ENCODE data around the gene IL10RB.
"Not testable (repeated sequence)": the region's sequence is repeated elsewhere in the genome, so short reads cannot be mapped to it uniquely, and the experiment has no call there.

The IL10RB gene

GRCh38 chr21:33249331-33250002, 16.7 kb upstream of the IL10RB start:
- H3K27me3 Mint-ChIP-seq = no peaks in the 10 kb centered on the region
- no peaks in the 10 kb centered on the region for H3K9me3 Mint-ChIP-seq
- peaks cover 49% of the 10 kb centered on the region for H3K4me1 Mint-ChIP-seq (ENCODE audit: low read depth)
- no peak overlapping the region for H3K4me3 Mint-ChIP-seq
- peaks cover 97% of the 10 kb centered on the region for H3K36me3 Mint-ChIP-seq (ENCODE audit: low read depth)
- peak overlapping the region; percentile 39 for H3K27ac Mint-ChIP-seq

DNA sequence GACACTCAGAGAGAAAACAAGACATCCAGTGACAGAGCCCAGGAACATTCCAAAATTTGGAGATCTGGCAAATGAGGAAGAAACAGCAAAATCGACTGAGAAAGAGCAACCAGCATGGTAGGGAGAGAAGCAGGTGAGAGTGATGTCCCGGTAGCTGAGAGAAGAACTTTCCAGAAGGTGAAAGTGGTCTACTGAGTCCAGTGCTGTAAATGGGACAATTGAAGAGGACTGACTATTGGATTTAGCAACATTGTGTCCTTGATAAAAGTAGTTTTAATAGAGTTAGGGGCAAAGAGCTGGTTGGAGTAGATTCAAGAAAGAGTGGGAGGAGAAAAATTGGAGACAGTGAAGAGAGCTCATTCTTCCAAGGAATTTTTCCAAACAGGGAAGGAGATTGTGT, 15.0 kb upstream of the IL10RB start:
- Mint-ChIP-seq H3K36me3 (ENCODE audit: low read depth) (peaks cover 98% of the 10 kb centered on the region), H3K27me3 (no peaks in the 10 kb centered on the region), H3K4me3 (no peak overlapping the region), H3K9me3 (no peaks in the 10 kb centered on the region), H3K4me1 (ENCODE audit: low read depth) (peaks cover 49% of the 10 kb centered on the region), H3K27ac (peak overlapping the region; percentile 34)

DNA sequence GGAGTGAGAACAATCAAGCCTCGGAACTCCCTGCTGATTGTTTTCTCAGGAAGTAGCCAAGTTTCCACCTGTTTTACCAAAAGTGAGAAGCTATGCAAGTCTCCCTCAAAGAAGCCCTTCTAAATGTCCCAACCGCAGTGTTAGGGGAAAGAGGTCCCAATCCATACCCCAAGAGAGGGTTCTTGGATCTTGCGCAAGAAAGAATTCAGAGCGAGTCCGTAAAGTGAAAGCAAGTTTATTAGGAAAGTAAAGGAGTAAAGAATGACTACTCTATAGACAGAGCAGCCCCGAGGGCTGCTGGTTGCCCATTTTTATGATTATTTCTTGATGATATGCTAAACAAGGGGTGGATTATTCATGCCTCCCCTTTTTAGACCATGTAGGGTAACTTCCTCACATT, 12.8 kb upstream of the IL10RB start:
- not testable (repeated sequence) for H3K4me3 Mint-ChIP-seq, H3K9me3 Mint-ChIP-seq, H3K27me3 Mint-ChIP-seq
- H3K4me1 Mint-ChIP-seq (ENCODE audit: low read depth) = peaks cover 48% of the 10 kb centered on the region
- peaks cover 98% of the 10 kb centered on the region for H3K36me3 Mint-ChIP-seq (ENCODE audit: low read depth)
- peak overlapping the region; percentile 17 for H3K27ac Mint-ChIP-seq

DNA sequence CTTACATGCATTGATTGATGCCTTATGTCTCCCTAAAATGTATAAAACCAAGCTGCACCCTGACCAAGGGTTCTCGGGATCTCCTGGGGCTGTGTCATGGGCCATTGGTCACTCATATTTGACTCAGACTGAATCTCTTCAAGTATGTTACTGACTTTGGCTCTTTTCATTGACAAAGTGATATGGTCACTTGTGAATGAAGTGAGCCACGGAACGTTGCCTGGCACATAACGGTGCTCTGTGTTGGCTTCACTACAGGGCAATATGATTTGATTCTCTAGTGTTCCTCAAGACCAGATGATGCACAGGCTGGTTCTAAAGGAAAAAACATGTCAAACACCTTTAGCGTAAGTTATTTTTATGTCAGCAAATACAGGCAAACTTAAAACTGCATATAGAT, 11.4 kb upstream of the IL10RB start:
- H3K36me3 Mint-ChIP-seq (ENCODE audit: low read depth) = peaks cover 96% of the 10 kb centered on the region
- no peaks in the 10 kb centered on the region for H3K27me3 Mint-ChIP-seq
- peaks cover 7% of the 10 kb centered on the region for H3K9me3 Mint-ChIP-seq
- peaks cover 54% of the 10 kb centered on the region for H3K4me1 Mint-ChIP-seq (ENCODE audit: low read depth)
- peak overlapping the region; percentile 83 for H3K27ac Mint-ChIP-seq
- no peak overlapping the region for H3K4me3 Mint-ChIP-seq

DNA sequence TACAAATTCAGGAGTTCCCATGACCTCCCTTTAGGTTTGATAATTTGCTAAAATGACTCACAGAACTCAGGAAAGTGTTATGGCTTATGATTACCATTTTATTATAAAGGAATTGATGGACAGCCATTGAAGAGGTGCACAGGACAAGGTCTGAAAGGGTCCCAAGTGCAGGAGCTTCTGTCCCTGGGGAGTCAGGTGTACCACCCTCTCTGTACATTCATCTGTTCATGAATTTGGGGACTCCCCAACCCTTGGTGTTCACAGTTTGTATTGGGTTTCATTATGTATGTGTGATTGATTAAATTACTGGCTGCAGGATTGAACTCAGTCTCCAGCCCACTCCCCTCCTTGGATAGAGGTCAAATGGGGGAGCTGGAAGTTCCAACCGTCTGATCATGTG, 10.8 kb upstream of the IL10RB start:
- Mint-ChIP-seq H3K36me3 (ENCODE audit: low read depth) (peaks cover 92% of the 10 kb centered on the region), H3K27me3 (no peaks in the 10 kb centered on the region), H3K9me3 (peaks cover 7% of the 10 kb centered on the region), H3K4me3 (no peak overlapping the region), H3K4me1 (ENCODE audit: low read depth) (peaks cover 59% of the 10 kb centered on the region), H3K27ac (peak overlapping the region; percentile 83)

DNA sequence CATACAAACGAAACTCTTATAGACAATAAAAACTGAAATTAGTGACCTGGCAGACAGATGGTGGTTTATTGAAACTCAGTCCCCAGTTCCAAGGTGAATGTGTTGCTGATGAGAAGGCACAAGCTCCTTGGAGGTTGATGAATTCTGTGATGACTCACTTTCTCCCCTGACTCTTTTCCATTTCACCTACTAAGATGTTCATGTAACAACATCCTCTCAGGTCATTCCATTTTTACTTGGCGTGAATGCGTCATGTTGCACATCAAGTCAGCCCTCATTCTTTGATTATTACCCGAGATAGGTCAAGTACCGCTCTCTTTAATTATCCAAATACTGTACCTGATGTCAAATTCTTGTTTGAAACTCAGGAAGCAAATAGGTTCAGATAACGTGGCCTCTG, 10.1 kb upstream of the IL10RB start:
- H3K4me1 Mint-ChIP-seq (ENCODE audit: low read depth) = peaks cover 64% of the 10 kb centered on the region
- H3K27ac Mint-ChIP-seq = peak overlapping the region; percentile 83
- no peaks in the 10 kb centered on the region for H3K27me3 Mint-ChIP-seq
- H3K4me3 Mint-ChIP-seq = peak overlapping the region; percentile 42
- H3K9me3 Mint-ChIP-seq = peaks cover 7% of the 10 kb centered on the region
- peaks cover 85% of the 10 kb centered on the region for H3K36me3 Mint-ChIP-seq (ENCODE audit: low read depth)

DNA sequence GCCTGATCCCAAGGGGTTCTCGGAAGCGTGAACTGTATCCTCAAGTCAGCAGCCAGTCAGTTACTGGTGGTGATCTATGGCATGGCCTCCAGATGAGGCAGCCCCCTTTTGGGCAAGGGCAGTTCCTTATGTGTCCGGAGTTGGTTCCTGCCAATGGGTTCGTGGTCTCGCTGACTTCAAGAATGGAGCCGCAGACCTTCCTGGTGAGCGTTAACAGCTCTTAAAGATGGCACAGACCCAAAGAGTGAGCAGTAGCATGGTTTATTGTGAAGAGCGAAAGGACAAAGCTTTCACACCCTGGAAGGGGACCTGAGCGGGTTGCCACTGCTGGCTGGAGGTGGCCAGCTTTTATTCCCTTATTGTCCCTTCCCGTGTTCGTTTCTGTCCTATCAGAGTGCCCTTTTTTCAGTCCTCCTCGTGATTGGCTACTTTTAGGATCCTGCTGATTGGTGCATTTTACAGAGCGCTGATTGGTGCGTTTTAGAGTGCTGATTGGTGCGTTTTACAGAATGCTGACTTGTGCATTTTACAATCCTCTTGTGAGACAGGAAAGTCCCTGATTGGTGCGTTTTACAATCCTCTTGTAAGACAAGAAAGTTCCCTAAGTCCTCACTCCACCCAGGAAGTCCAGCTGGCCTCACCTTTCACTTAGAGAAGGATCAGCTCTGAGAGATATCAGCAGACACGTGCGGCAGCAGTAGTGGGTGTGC, 8.9 kb upstream of the IL10RB start:
- peaks cover 73% of the 10 kb centered on the region for H3K4me1 Mint-ChIP-seq (ENCODE audit: low read depth)
- peaks cover 76% of the 10 kb centered on the region for H3K36me3 Mint-ChIP-seq (ENCODE audit: low read depth)
- H3K9me3 Mint-ChIP-seq = peaks cover 7% of the 10 kb centered on the region
- H3K4me3 Mint-ChIP-seq = no peak overlapping the region
- H3K27ac Mint-ChIP-seq = peak overlapping the region; percentile 45
- no peaks in the 10 kb centered on the region for H3K27me3 Mint-ChIP-seq

- Mint-ChIP-seq H3K9me3 (peaks cover 7% of the 10 kb centered on the region), H3K36me3 (ENCODE audit: low read depth) (peaks cover 71% of the 10 kb centered on the region), H3K4me3 (no peak overlapping the region), H3K27me3 (no peaks in the 10 kb centered on the region), H3K4me1 (ENCODE audit: low read depth) (peaks cover 73% of the 10 kb centered on the region), H3K27ac (no peak overlapping the region)
Observed at GRCh38 chr21:33258475-33258874, 7.7 kb upstream of the IL10RB start.

DNA sequence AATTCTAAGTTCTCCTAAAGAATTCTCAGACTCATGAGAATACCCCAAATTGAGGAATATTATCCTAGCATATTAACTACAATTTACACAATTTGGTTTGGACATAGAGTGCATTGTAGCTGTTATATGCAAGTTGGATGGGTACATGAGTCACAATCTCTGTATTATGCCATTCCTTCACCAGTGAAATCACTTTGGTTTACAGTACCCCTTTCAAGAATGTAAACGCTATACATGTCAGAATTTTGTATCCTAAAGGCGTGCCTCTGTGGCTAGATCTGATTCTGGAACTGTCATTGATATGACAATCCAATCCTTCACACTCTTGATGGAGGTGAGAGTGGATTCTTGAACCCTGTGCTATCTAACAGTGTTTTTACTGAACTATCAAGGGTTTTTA, 6.7 kb upstream of the IL10RB start:
- H3K27me3 Mint-ChIP-seq = no peaks in the 10 kb centered on the region
- peaks cover 71% of the 10 kb centered on the region for H3K36me3 Mint-ChIP-seq (ENCODE audit: low read depth)
- H3K4me3 Mint-ChIP-seq = no peak overlapping the region
- H3K27ac Mint-ChIP-seq = peak overlapping the region; percentile 50
- H3K9me3 Mint-ChIP-seq = peaks cover 7% of the 10 kb centered on the region
- peaks cover 77% of the 10 kb centered on the region for H3K4me1 Mint-ChIP-seq (ENCODE audit: low read depth)

DNA sequence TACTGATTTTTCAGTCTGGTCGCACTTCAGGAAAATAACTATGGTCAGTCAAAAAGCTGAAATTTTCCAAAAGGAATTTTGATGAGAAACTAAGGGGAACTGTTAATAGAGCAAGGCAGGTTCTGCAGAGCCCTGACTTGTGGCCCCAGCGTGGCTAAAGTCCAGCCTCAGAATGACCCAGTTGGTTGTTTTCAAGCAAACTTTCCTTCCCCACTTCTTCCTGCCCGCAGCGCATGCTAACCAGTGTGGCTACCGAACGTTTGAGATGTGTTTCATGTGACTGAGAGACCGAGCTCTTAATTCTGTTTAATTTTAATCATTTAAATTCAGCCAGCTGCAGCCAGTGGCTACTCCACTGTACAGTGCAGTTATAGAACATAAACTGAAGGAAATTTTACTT, 6.2 kb upstream of the IL10RB start:
- peaks cover 7% of the 10 kb centered on the region for H3K9me3 Mint-ChIP-seq
- H3K27me3 Mint-ChIP-seq = no peaks in the 10 kb centered on the region
- H3K4me3 Mint-ChIP-seq = no peak overlapping the region
- peaks cover 71% of the 10 kb centered on the region for H3K4me1 Mint-ChIP-seq (ENCODE audit: low read depth)
- H3K27ac Mint-ChIP-seq = peak overlapping the region; percentile 12
- peaks cover 68% of the 10 kb centered on the region for H3K36me3 Mint-ChIP-seq (ENCODE audit: low read depth)

DNA sequence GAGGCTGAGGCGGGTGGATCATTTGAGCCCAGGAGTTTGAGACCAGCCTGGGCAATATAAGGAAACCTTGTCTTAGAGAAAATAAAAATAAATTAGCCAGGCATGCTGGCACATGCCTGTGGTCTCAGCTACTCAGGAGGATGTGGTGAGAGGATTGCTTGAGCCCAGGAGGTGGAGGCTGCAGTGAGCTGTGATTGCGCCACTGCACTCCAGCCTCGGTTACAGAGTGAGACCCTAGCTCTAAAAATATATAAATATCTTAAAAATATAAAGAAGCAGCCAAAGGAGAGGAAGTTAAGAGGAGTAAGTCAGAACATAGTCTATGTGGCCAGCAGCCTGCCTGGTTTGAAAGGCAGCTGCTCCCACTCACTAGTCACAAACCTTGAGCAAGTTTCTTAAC, 4.5 kb upstream of the IL10RB start:
- Mint-ChIP-seq H3K4me1 (ENCODE audit: low read depth) (peaks cover 64% of the 10 kb centered on the region), H3K4me3 (no peak overlapping the region), H3K27ac (no peak overlapping the region), H3K27me3 (no peaks in the 10 kb centered on the region), H3K9me3 (peaks cover 7% of the 10 kb centered on the region), H3K36me3 (ENCODE audit: low read depth) (peaks cover 59% of the 10 kb centered on the region)

- Mint-ChIP-seq H3K9me3 (no peaks in the 10 kb centered on the region), H3K4me3 (no peak overlapping the region), H3K36me3 (ENCODE audit: low read depth) (peaks cover 53% of the 10 kb centered on the region), H3K27me3 (no peaks in the 10 kb centered on the region), H3K4me1 (ENCODE audit: low read depth) (peaks cover 63% of the 10 kb centered on the region), H3K27ac (no peak overlapping the region)
Observed at GRCh38 chr21:33262921-33263320, 3.2 kb upstream of the IL10RB start.

- Mint-ChIP-seq H3K4me3 (no peak overlapping the region), H3K4me1 (ENCODE audit: low read depth) (peaks cover 63% of the 10 kb centered on the region), H3K27me3 (no peaks in the 10 kb centered on the region), H3K9me3 (no peaks in the 10 kb centered on the region), H3K36me3 (ENCODE audit: low read depth) (peaks cover 50% of the 10 kb centered on the region), H3K27ac (peak overlapping the region; percentile 21)
Observed at GRCh38 chr21:33264561-33264960, 1.6 kb upstream of the IL10RB start.

- peaks cover 60% of the 10 kb centered on the region for H3K4me1 Mint-ChIP-seq (ENCODE audit: low read depth)
- peaks cover 51% of the 10 kb centered on the region for H3K36me3 Mint-ChIP-seq (ENCODE audit: low read depth)
- no peaks in the 10 kb centered on the region for H3K27me3 Mint-ChIP-seq
- peak overlapping the region; percentile 79 for H3K27ac Mint-ChIP-seq
- peak overlapping the region; percentile 95 for H3K4me3 Mint-ChIP-seq
- no peaks in the 10 kb centered on the region for H3K9me3 Mint-ChIP-seq
Observed at GRCh38 chr21:33265664-33266049, 510 bp upstream of the IL10RB start.

DNA sequence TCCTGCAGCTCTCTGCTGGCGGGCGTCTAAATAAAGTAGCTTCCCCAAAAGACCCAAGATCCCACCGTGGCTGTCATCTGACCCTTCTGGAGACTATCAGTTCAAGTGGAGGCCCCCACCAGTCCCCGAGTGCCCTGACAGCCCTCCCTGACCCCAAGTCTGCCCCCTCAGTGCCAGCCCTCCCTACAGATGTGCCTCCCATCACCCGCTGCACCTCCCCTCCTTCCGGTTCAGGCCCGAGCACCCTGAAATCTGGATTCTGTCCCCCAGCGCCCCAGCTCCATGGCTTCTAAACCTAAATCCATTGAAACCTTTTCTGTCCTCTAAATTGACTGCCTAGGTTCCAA, 595 bp downstream of the IL10RB start:
- H3K27me3 Mint-ChIP-seq = no peaks in the 10 kb centered on the region
- peaks cover 59% of the 10 kb centered on the region for H3K36me3 Mint-ChIP-seq (ENCODE audit: low read depth)
- peak overlapping the region; percentile 96 for H3K27ac Mint-ChIP-seq
- peaks cover 56% of the 10 kb centered on the region for H3K4me1 Mint-ChIP-seq (ENCODE audit: low read depth)
- no peaks in the 10 kb centered on the region for H3K9me3 Mint-ChIP-seq
- peak overlapping the region; percentile 95 for H3K4me3 Mint-ChIP-seq

DNA sequence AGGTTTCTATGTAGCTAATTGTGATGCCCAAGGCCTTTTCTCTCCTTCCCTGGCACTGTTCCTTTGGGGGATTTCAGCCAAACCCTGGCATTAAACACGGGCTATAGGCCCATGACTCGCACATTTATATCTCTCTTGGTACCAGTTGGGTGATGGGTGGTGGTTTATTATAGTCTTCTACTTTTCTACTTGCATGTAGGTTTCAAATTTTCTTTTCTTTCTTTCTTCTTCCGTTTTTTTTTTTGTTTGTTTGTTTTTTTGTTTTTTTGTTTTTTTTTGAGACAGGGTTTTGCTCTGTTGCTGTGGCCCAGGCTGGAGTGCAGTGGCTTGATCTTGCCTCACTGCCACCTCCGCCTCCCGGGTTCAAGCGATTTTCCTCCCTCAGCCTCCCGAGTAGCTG, 1.1 kb downstream of the IL10RB start:
- peaks cover 56% of the 10 kb centered on the region for H3K4me1 Mint-ChIP-seq (ENCODE audit: low read depth)
- peaks cover 63% of the 10 kb centered on the region for H3K36me3 Mint-ChIP-seq (ENCODE audit: low read depth)
- H3K4me3 Mint-ChIP-seq = peak overlapping the region; percentile 95
- peak overlapping the region; percentile 96 for H3K27ac Mint-ChIP-seq
- H3K27me3 Mint-ChIP-seq = no peaks in the 10 kb centered on the region
- H3K9me3 Mint-ChIP-seq = no peaks in the 10 kb centered on the region
